Neural cell (in vitro differentiated cells): ENCODE measurements around the gene GEMIN2. TPM values are rescaled to one million over a fixed set of nuclear protein-coding genes. Genes with fewer than 3 reads are reported as not detected.
A peak's percentile ranks its signal among the peaks of the same experiment; 100 is the strongest.

Experiments
- H2AFZ ChIP-seq: fragments of 200-600, 300-800 bp; sonication (generic), shearing (Covaris generic); 2 replicates; pipeline ENCODE4 v1.6.0; 2014; ENCODE audit warnings: low read depth, mild to moderate bottlenecking, antibody characterized with exemption, low read length, moderate library complexity
- H3F3A ChIP-seq: fragments of 200-600 bp; shearing (Covaris generic); 2 replicates; pipeline ENCODE4 v1.6.1; 2016; ENCODE audit warnings: mild to moderate bottlenecking, moderate library complexity, mixed read lengths, antibody characterized with exemption, low read length; ENCODE audit not compliant: insufficient read depth, poor library complexity, severe bottlenecking
- H3K27ac ChIP-seq: fragments of 200-600, 300-800 bp; sonication (generic), shearing (Covaris generic); 2 replicates; pipeline ENCODE4 v1.5.1; 2014; ENCODE audit warnings: mild to moderate bottlenecking, low read length, moderate library complexity
- H3K27me3 ChIP-seq: fragments of 300-800, 200-600 bp; sonication (generic), shearing (Covaris generic); 2 replicates; pipeline ENCODE4 v1.6.0; 2014; ENCODE audit warnings: mild to moderate bottlenecking, low read depth, low read length, moderate library complexity; ENCODE audit not compliant: insufficient read depth
- H3K36me3 ChIP-seq: fragments of 300-800, 200-600 bp; sonication (generic), shearing (Covaris generic); 2 replicates; pipeline ENCODE4 v1.5.1; 2014; ENCODE audit warnings: mild to moderate bottlenecking, antibody characterized with exemption, low read length, moderate library complexity; ENCODE audit not compliant: insufficient read depth
- H3K4me2 ChIP-seq: fragments of 300-800, 200-600 bp; sonication (generic), shearing (Covaris generic); 2 replicates; pipeline ENCODE4 v1.6.0; 2014; ENCODE audit warnings: mild to moderate bottlenecking, low read length
- H3K4me3 ChIP-seq: fragments of 300-800, 200-600 bp; sonication (generic), shearing (Covaris generic); 2 replicates; pipeline ENCODE4 v1.5.1; 2014; ENCODE audit warnings: mild to moderate bottlenecking, low read length, moderate library complexity
- H3K79me2 ChIP-seq: fragments of 200-600 bp; shearing (Covaris generic); replicated peaks from 2 replicates; pipeline ENCODE4 v1.6.0; 2014; ENCODE audit warnings: mild to moderate bottlenecking, low read length, moderate library complexity; ENCODE audit not compliant: insufficient read depth
- H3K9ac ChIP-seq: fragments of 300-800, 200-600 bp; sonication (generic), shearing (Covaris generic); 2 replicates; pipeline ENCODE4 v1.6.1; 2016; ENCODE audit warnings: mild to moderate bottlenecking, low read length, mixed read lengths
- H3K9me2 ChIP-seq: fragments of 200-600 bp; shearing (Covaris generic); 2 replicates; pipeline ENCODE4 v1.6.1; 2016; ENCODE audit warnings: mild to moderate bottlenecking, low read length, mixed read lengths; ENCODE audit not compliant: insufficient read depth
- H3K9me3 ChIP-seq: fragments of 200-600, 300-800 bp; sonication (generic), shearing (Covaris generic); 2 replicates; pipeline ENCODE4 v1.6.1; 2016; ENCODE audit warnings: mild to moderate bottlenecking, mixed run types, low read length, moderate library complexity, mixed read lengths
- H4K20me1 ChIP-seq: fragments of 200-600 bp; shearing (Covaris generic); 2 replicates; pipeline ENCODE4 v1.6.1; 2016; ENCODE audit warnings: mild to moderate bottlenecking, mixed run types; ENCODE audit not compliant: insufficient read depth
- EP300 ChIP-seq: fragments of 450-650 bp; conservative IDR thresholded peaks from 2 replicates; pipeline ENCODE4 v1.6.1; 2014; ENCODE audit warnings: antibody characterized with exemption, mild to moderate bottlenecking, moderate library complexity; ENCODE audit not compliant: poor library complexity, severe bottlenecking
- EZH2 ChIP-seq: fragments of 200-600, 300-800 bp; shearing (Covaris generic), sonication (generic); IDR thresholded peaks from 2 replicates; pipeline ENCODE4 v1.6.1; 2014; ENCODE audit warnings: antibody characterized with exemption, low read length, borderline replicate concordance, mild to moderate bottlenecking; ENCODE audit not compliant: insufficient read depth, poor library complexity, severe bottlenecking
- MXI1 ChIP-seq: fragments of 450-650 bp; conservative IDR thresholded peaks from 2 replicates; pipeline ENCODE4 v1.6.1; 2014; ENCODE audit warnings: antibody characterized with exemption, mild to moderate bottlenecking; ENCODE audit not compliant: poor library complexity, severe bottlenecking
- POLR2AphosphoS5 ChIP-seq: IDR thresholded peaks from 2 replicates; pipeline ENCODE4 v1.6.1; 2012
- RAD21 ChIP-seq: fragments of 450-650 bp; conservative IDR thresholded peaks from 2 replicates; pipeline ENCODE4 v1.6.1; 2014; ENCODE audit warnings: antibody characterized with exemption, mild to moderate bottlenecking, moderate library complexity
- SMC3 ChIP-seq: fragments of 450-650 bp; conservative IDR thresholded peaks from 2 replicates; pipeline ENCODE4 v1.6.1; 2014; ENCODE audit warnings: antibody characterized with exemption, mild to moderate bottlenecking, moderate library complexity; ENCODE audit not compliant: poor library complexity
- TAF1 ChIP-seq: IDR thresholded peaks from 2 replicates; pipeline ENCODE4 v1.6.1; 2012; ENCODE audit warnings: low read depth
- polyA plus RNA-seq: library from polyadenylated mRNA; depleted of rRNA; stranded (reverse); fragments of >200 nt; gene quantifications from 2 replicates; pipeline ENCODE4 v1.2.3, GENCODE V29; 2014
- TF ChIP-seq, protein P1 (sequence below): IDR thresholded peaks from 2 replicates; pipeline ENCODE4 v1.6.1; 2012; ENCODE audit warnings: borderline replicate concordance

Gene GEMIN2
- polyA plus RNA-seq, 1 donor from 2014 or later = 88.2 TPM

DNA sequence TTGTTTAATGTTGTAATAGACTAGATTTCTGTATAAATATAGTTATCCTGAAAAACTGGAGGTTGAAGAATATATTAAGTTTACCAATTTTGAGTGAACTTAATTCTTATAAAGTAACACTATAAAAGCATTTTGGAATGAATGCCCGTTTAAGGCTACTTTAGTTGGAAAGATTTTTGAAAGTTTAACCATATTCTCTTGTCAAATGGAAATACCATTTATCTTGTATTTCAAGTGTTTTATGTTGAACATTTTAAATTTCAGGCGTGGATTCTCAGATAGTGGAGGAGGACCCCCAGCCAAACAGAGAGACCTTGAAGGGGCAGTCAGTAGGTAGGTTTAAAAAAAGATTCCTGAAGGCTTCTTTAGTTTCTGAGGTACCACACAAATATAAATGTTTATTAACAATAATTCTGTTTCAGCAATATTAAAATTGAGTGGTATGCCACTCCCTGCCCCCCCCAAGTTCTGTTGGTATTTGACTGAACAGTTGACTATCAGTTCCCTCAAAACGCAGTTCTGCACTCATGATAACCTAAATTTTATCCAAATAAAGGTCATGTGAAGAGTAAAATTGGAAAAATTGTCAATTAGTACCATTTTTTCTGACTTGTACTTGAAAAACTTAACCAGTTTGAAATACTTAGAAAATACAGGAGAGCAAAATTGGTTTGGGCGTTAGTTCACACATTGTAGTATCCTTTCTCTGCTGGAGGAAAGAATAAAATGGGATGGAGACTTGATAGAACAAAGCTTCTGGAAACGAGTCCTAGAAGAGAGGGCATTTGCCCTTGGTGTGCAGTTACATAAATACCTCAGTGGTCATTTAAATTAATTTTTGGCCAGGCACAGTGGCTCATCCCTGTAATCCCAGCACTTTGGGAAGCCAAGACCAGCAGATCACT, 62.4 kb downstream of the GEMIN2 start:
- Histone ChIP-seq H3K79me2 (peaks cover 15% of the 10 kb centered on the region), H3K9me2 (no peaks in the 10 kb centered on the region), H3K9me3 (no peaks in the 10 kb centered on the region), H3K27me3 (no peaks in the 10 kb centered on the region), H3K4me2 (peak overlapping the region; percentile 84), H3K4me3 (peak overlapping the region; percentile 81), H3K36me3 (peaks cover 5% of the 10 kb centered on the region), H3K27ac (peak overlapping the region; percentile 91), H4K20me1 (no peaks in the 10 kb centered on the region), H3K9ac (peak overlapping the region; percentile 92), H2AFZ (no peak overlapping the region), H3F3A (no peaks in the 10 kb centered on the region)
- TF ChIP-seq EZH2 (no peak), MXI1 (no peak), EP300 (no peak), RAD21 (no peak), TAF1 (no peak), POLR2AphosphoS5 (no peak), SMC3 (no peak)

DNA sequence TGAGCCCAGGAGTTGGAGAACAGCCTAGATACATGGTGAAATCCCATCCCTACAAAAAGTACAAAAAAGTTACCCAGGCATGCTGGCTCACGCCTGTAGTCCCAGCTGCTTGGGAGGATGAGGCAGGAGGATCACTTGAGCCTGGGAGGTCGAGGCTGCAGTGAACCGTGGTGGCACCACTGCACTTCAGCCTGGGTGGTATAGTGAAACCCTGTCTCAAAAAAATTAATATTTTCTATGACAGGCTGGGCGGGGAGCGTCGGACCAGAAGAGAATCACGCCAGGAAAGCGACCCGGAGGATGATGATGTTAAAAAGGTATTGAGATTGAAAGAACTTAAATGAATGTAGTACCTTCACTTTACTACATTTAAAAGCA, 63.0 kb downstream of the GEMIN2 start:
- no peak overlapping the region for H3K4me2 ChIP-seq

More for the DNA sequence above, 63.0 kb downstream of the GEMIN2 start:
- H3K9me3 ChIP-seq = no peaks in the 10 kb centered on the region
- H3K9ac ChIP-seq = no peak overlapping the region
- H3F3A ChIP-seq = no peaks in the 10 kb centered on the region
- no peak overlapping the region for H3K4me3 ChIP-seq
- no peak overlapping the region for H2AFZ ChIP-seq
- H4K20me1 ChIP-seq = no peaks in the 10 kb centered on the region
- H3K27ac ChIP-seq = no peak overlapping the region
- peaks cover 15% of the 10 kb centered on the region for H3K79me2 ChIP-seq
- H3K36me3 ChIP-seq = peaks cover 5% of the 10 kb centered on the region
- no peaks in the 10 kb centered on the region for H3K9me2 ChIP-seq
- TF ChIP-seq EZH2 = no peak
- no peak for TF ChIP-seq POLR2AphosphoS5
- TF ChIP-seq RAD21 = no peak
- TF ChIP-seq EP300 = no peak
- TF ChIP-seq, protein P1, sequence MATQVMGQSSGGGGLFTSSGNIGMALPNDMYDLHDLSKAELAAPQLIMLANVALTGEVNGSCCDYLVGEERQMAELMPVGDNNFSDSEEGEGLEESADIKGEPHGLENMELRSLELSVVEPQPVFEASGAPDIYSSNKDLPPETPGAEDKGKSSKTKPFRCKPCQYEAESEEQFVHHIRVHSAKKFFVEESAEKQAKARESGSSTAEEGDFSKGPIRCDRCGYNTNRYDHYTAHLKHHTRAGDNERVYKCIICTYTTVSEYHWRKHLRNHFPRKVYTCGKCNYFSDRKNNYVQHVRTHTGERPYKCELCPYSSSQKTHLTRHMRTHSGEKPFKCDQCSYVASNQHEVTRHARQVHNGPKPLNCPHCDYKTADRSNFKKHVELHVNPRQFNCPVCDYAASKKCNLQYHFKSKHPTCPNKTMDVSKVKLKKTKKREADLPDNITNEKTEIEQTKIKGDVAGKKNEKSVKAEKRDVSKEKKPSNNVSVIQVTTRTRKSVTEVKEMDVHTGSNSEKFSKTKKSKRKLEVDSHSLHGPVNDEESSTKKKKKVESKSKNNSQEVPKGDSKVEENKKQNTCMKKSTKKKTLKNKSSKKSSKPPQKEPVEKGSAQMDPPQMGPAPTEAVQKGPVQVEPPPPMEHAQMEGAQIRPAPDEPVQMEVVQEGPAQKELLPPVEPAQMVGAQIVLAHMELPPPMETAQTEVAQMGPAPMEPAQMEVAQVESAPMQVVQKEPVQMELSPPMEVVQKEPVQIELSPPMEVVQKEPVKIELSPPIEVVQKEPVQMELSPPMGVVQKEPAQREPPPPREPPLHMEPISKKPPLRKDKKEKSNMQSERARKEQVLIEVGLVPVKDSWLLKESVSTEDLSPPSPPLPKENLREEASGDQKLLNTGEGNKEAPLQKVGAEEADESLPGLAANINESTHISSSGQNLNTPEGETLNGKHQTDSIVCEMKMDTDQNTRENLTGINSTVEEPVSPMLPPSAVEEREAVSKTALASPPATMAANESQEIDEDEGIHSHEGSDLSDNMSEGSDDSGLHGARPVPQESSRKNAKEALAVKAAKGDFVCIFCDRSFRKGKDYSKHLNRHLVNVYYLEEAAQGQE = no peak
- no peak for TF ChIP-seq MXI1
- TF ChIP-seq SMC3 = no peak
- H3K27me3 ChIP-seq = no peaks in the 10 kb centered on the region
